HG03439 (cell line): ENCODE measurements around the gene SRSF3.
"Not testable (repeated sequence)": the region's sequence is repeated elsewhere in the genome, so short reads cannot be mapped to it uniquely, and the experiment has no call there.

ENCODE experiments used
- ATAC-seq: cut with Tn5 transposase; IDR thresholded peaks from one replicate; pipeline ENCODE4 v1.9.1; 2021; ENCODE audit warnings: mild to moderate bottlenecking, moderate library complexity; ENCODE audit not compliant: unreplicated experiment

Gene SRSF3

DNA sequence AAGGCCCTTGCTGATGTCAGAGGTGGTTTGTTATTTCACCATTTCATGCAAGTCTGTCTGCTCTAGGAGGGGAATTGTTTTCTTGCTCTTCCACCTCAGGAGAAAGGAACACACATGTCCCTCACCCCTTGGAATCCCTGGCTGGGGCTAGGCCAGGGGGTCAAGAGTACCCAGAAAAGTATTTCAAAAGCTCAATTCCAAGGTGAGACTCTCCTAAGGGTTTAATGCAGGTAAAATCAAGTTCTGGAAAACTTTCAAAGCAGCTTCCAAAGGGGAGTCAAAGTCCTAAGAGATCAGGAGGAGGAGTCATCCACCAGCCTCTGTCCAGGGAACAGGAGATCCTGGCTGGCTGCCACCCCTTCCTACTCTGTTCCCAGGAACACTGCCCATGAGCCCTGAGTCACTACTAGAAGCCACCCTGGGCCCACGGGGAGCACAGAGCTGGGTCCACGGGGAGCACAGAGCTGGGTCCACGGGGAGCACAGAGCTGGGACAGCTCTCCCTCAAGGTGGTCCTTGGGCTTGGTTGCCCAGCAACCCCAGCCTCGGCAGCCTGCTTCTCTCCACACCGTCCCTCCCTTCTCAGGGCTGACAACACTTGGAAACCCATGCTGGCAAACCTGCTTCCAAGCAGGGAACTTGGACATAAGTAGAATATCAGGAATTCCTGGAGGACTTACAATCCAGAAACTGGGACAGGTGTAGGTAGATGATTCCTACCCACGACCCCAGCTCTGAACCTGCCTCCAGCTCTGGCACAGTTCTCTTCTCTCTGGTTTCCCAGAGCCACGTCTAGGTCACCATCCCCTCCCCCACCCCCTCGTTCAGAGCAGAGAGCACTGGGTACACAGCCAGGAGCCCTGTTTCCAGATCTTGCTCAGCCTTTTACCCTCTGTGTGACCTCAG lies 49.0 kb downstream of the SRSF3 start:
- no peak for ATAC-seq

DNA sequence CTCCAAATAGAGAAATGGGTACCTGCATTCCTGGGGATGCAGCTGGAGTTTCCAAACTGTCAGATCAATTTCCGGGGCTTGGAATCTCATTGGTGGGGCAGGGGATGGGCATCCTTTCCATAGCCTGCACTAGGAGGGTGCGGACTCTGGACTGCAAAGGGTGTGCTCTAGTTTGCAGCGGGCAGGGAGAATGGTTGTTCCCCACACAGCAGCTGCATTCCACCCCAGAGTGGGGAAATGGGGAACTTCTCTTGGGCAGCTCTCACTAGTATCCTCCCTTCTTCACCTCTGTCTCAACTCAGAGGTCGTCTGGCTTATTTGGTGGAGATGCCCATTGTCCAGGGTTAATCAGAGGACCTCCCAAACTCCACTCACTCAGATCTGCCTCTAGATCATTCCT lies 49.8 kb downstream of the SRSF3 start:
- no peak for ATAC-seq

DNA sequence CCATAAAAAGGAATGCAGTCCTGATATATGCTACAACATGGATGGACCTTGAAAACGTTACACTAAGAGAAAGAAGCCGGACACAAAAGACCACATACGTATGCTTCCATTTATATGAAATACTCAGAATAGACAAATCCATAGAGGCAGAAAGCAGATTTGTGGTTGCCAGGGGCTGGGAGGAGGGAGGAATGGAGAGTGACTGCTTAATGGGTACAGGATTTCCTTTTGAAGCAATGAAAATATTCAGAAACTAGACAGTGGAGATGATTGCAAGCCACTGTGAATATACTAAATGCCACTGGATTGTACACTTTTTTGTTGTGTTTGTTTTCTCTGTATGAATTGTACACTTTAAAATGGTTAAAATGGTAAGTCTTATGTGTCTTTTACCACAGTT lies 54.9 kb downstream of the SRSF3 start:
- ATAC-seq, result no peak

- ATAC-seq, result no peak
Measured at GRCh38 chr6:36649701-36650484, 55.7 kb downstream of the SRSF3 start.

DNA sequence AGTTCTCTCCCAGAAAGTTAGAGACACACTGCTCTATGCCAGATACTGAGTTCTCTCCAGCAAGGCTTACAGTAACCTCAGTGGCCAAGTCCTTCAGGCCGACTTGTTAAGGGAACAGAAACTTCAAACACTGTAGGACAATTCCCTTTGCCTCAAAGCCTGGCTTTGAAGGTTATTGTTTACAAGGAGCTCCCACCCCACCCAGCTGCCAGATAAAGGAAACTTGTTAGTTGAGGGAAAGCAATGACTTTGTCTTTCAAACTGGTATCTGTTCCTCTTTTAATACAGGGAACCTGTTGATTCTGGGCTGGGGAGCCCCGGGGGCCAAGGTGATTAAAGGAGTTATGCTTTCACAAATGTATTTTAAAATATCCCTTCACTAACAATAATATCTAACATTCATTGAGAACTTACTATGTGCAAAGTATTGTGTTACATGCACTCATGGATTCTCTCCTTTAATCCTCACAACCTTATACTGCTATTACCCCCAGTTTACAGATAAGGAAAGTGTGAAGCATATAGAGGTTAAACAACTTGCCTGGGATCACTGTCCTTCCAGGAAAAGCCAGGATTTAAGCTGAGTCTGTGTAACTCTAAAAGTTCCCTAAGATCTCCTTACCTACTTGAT lies 56.8 kb downstream of the SRSF3 start:
- no peak for ATAC-seq

DNA sequence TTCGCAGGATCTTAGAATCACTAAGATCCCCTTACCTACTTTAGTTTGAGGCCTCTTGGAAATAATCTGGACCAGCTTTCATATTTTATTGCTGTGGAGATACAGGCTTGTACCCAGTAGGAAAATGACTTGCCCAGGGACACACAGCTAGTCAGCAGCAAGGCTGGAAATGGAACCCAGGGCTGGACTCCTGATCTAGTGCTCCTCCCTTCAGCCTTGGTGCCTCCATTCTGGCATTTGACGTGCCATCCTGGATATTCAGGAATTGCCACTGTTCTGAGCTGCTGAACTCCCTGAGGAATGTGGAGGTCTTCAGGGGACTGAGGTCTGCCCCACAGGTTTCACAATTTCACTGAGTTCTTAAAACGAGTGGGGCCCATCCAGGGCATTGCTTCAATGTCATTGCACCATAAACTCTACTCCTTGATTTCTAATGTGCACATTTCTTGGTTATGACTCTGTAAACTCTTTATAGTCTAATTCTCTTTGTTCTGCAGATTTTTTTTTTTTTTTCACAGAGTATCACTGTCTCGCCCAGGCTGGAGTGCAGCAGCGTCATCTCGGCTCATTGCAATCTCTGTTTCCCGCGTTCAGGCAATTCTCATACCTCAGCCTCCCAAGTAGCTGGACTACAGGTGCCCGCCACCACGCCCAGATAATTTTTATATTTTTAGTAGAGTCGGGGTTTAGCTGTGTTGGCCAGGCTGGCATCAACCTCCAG lies 57.7 kb downstream of the SRSF3 start:
- no peak for ATAC-seq

DNA sequence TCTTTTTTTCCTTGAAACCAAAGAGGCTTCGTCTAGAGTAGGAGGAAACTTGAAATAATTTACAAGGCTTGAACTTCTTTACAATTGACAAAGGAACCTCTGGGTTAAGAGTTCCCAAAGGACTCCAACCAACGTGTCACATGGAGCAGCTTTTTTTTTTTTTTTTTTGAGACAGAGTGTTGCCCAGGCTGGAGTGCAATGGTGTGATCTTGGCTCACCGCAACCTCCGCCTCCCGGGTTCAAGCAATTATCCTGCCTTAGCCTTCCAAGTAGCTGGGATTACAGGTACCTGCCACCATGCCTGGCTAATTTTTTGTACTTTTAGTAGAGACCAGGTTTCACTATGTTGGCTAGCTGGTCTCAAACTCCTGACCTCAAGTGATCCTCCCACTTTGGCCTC lies 60.3 kb downstream of the SRSF3 start:
- ATAC-seq, result not testable (repeated sequence)
